Fibroblast of skin of abdomen (primary cell): ENCODE measurements around the gene KIAA1549.
"Not testable (repeated sequence)": the region's sequence is repeated elsewhere in the genome, so short reads cannot be mapped to it uniquely, and the experiment has no call there.

Source experiments
- DNase-seq: peaks from one replicate; pipeline ENCODE4 v3.0.0-alpha.2; 2013

Gene KIAA1549

DNA sequence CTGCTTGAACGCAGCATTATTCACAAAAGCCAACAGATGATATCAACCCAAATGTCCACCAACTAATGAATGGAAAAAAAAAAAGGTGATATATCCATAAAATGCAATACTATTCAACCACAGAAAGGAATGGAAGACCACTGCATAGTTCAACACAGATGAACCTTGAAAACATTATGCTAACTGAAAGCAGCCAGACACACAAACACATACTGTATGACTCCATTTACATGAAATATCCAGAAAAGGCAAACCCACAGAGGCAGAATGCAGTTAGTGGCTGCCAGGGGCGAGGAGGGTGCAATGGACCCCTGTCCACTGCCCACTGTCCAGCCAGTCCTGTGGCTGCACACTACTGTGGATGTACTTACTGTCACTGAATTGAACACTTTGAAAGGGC, 36.6 kb downstream of the KIAA1549 start:
- DNase-seq = no peak

DNA sequence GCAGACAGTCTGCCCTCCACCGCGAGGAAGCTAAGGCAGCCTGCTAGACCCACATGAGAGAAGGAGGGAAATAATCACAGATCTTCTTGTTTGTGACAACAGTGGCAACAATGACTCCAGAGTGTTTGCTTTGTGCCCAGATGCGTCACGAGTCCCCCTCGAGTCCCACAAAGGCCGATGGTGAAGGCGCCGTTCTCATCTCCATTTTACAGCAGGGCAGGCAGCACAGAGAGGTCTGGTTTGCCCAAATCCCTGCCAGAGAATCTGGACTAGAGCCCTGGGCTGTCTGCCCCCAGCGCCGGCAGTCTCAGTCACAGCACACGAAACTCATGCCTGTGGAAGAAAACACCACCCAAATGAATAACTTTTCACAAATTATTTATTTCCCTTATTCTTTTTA, 38.1 kb downstream of the KIAA1549 start:
- DNase-seq = no peak

DNA sequence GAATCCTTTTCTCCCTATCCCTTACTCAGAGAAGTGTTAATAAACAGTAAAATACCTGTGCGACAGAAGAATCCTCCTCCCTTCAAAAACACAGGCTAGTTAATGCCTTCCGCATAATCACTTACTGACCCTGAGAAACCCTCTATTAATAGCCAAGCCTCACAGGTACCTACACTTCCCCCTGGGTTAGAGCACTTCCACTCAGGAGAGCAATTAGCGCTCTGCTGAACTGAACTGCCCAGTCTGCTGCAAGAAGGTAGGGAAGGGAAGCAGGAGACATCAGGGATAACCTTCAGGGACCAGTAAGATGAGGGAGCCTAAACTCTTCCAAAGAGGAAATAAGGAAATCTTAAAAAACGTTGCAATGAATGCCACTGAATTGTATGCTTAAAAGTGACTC, 39.6 kb downstream of the KIAA1549 start:
- no peak for DNase-seq

DNA sequence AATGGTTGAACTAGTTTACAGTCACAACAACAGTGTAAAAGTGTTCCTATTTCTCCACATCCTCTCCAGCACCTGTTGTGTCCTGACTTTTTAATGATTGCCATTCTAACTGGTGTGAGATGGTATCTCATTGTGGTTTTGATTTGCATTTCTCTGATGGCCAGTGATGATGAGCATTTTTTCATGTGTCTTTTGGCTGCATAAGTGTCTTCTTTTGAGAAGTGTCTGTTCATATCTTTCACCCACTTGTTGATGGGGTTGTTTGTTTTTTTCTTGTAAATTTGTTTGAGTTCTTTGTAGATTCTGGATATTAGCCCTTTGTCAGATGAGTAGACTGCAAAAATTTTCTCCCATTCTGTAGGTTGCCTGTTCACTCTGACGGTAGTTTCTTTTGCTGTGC, 40.6 kb downstream of the KIAA1549 start:
- DNase-seq = not testable (repeated sequence)

DNA sequence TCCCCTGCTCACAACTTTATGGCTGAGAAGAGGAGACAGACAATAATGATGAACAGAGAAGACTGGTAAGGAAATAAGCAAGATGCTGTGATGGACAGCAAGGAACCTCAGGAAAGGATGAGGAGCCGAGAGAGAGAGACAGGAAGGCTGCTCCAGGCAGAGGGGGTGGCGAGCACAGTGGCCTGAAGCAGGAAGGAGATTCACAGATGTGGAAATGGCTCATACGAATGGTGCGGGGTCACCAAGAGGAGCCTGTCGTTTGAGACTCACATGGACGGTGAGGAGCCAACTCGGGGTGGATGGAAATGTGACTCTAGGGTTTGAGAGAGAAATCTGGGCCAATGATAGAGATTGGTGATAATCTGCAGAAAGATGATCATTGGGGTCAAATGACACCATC, 43.7 kb downstream of the KIAA1549 start:
- DNase-seq = no peak

DNA sequence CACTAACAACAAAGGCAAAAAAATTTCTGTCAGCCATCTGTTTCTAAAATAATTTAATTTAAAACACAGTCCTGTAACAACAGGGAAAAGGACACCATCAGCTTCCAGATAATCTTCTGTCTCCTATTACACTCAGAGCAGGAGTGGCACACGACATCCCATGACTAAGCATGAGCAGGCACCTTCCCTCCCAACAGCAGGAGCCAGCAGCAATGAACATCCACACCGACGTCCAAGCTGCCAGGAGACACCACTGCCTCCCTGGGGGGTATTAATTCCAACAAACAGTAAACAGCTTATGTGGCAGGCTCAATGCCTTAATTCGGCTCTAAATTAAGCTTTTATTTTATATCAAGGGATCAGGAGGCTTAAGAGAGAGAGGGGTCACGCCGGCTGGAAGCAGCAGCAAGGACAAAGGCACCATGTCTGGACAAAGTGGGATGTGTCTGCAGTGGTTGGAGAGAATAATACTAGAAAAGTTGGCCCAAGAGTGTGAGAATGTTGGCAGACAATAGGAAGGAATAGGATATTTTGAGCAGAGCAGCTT, 45.7 kb downstream of the KIAA1549 start:
- DNase-seq = peak; percentile 82

DNA sequence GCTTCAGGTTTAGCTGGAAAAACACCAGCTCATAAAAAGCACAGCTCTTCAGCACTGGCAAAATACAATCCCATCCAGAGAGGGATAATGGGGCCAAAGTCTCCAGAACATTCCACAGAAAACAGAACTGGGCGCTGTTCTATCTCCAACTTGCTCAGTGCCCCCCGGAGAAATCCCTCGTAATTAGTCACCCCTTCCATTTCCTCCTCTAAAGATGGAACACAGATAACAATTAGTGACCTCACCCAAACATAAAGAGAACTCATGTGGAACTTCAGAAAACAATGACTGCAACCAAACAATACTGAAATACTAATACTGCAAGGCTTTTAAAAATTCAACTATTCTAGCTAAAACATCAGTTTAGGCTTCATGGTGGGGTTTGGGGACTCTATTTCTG, 46.3 kb downstream of the KIAA1549 start:
- DNase-seq = peak; percentile 42

DNA sequence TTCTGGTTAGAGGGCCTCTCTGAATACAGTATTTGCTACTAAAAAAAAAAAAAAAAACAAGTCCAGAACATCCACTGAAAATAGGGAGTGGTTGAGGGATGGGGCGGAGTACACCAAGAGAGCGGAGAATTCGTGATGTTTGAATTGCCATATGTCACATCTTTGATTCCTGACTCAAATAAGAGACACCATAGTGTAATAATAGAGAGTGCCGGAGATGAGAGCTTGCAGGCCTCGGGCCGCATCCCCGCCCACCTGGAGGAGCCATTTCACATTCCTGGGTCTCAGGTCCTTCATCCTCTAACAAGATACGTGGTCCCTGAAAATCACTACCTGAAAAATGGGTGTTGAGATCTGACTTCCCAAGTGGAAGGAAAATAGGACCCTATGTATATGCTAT, 46.8 kb downstream of the KIAA1549 start:
- DNase-seq = no peak

DNA sequence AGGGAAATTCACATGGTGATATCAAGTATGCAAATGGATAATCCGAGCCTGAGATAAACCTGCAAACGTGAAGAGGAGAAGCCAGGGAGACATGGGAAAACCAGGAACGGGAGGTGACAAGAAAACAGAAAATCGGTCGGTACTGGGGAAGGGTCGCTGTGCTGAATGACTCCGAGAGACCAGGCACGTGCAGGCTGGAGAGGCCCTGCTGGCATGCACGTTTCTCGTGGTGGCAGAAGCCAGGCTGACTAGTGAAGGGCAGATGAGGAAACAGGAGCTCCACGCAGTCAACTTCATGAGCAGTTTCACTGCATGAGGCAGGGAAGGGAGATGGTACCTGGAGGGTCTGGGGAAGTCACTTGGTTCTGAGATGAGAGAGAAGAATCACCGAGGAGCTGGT, 48.3 kb downstream of the KIAA1549 start:
- DNase-seq = no peak

DNA sequence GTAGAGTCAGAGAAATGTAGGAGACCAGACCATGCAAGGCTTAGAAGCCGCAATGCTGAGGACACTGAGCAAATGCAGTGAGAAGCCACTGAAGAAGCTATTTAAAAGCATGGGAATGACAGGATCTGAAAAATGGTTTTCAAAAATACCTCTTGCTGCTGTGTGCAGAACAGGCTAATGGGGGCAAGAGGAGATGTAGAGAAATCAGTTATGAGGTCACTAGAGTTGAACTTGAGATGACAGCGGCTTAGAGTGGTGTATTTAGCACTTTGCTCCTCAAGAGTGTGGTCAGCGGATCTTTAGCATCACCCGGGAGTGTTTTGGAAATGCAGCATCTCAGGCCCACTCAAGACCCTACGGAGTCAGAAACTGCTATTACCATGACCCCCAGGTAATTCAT, 48.8 kb downstream of the KIAA1549 start:
- DNase-seq = no peak

DNA sequence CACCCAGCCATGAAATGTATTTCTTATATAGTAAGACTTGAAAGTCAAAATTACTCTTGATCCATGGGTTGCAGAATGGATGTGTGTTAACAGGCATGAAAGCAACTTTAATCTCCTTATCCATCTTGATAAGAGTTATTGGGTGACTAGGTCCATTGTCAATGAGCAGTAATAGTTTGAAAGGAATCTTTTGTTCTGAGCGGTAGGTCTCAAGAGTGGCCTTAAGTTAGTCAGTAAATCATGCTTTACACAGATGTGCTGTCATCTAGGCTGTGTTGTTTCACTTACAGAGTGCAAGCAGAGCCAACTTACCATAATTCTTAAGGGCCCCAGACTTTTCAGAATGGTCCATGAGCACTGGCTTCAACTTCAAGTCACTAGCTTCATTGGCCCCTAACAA, 51.2 kb downstream of the KIAA1549 start:
- DNase-seq = no peak

DNA sequence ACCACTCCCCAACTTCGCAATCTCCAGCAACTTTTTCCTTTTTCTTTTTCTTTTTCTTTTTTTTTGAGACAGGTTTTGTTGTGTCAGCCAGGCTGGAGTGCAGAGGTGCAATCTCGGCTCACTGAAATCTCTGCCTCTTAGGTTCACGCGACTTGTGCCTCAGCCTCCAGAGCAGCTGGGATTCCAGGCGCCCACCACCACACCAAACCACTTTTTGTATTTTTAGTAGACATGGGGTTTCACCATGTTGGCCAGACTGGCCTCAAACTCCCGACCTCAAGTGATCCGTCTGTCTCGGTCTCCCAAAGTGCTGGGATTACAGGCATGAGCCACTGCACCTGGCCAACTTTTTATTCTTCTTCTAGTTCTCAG, 55.0 kb downstream of the KIAA1549 start:
- no peak for DNase-seq

DNA sequence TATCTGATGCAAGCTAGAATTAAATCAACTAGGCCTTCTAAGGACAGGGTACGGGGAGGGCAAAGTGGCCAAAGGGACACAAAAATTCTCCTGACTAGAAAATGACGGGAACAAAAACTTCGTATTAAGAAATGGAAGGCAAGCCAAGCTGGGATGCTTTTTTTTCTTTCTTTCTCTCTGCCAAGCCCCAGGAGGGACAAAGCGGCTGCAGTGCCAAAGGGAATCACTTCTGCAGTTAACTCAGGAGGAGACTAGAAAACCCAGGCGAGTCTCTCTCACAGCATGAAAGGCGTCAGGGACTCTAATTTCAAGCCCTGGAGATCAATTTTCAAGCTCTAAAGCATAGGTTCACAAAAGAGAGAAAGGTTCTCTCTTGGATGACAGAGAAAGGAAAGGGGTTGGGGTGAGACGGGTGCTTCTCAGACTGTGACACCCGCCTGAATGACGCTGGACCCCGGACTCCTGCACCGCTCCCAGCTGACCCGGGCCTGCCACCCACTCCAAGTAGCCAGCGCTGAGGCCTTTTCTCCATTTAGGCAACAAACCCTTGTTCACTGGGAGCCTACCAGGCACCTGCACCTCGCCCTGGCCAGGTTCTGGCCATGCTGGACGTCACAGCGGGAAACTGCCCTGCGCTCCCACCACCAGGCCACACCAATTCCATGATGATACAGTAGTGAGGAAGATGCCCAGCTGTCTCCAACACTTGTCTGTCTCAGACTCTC, 56.5 kb downstream of the KIAA1549 start:
- no peak for DNase-seq

DNA sequence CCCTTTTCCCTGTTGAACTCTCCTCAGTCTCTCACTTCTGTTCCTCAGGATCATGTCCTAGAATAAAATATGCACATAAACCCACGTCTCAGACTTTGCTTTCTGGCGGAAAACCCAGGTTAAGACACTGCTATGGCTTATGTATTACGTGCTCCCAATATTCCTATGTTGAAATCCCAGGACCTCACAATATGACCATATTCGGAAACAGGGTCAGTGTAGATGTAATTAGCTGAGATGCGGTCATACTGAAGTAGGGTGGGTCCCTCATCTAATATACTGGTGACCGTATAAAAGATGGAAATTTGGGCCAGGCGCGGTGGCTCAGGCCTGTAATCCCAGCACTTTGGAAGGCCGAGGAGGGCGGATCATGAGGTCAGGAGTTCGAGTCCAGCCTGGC, 59.9 kb downstream of the KIAA1549 start:
- no peak for DNase-seq

DNA sequence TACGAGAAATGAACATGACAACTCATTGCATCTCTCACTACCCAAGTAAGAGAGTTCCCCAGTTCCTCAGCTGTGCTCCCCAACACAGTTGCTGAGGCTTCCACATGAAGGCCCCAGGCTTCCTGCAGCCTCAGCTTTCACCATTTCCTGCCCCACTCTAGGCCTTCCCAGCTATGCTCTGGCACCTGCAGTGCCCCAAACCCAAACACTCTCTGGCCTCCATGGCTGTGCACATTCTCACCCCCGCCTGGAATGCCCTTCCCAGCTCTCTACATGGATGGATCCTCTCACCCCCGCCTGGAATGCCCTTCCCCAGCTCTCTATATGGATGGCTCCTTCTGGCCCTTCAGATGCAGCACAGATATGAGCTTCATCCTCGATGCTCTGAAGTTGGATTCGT, 61.3 kb downstream of the KIAA1549 start:
- DNase-seq = no peak

DNA sequence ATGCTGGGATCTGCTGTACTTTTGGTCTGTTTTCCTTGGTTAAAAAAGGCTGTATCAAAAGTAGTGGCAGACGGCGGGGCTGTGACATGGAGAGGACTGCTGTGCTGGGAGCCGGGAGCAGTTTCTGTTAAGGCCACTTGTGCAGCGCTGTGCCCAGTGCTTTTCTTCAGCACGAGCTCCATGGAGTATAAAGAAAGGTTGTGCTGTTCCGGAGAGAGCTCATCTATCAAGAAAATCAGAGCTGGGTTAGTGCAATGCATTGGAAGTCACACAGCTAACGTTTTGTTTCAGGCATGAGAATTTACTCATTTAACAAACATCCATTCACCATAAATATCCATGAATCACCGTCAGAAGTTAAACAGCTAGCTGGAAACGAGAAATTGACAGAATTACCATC, 62.0 kb downstream of the KIAA1549 start:
- DNase-seq = peak; percentile 28

DNA sequence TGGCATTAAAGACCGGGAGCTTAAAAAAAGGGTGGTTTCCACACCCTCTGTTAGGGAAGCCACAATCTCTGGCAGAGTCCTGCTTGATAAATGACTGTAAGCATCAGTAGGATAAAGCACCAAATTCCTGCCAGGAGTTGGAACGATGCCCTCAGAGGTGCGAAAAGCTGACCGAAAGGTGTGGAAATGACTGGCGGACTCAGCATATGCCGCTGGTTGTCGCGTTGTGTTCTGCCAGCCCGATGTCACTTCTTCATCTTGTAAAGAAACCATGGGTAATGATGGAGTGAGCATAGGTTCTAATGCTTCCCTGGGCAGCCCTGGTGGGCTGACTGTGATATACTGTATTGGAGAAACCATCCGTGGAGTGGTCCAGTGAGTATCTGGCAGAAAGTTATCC, 62.4 kb downstream of the KIAA1549 start:
- no peak for DNase-seq

DNA sequence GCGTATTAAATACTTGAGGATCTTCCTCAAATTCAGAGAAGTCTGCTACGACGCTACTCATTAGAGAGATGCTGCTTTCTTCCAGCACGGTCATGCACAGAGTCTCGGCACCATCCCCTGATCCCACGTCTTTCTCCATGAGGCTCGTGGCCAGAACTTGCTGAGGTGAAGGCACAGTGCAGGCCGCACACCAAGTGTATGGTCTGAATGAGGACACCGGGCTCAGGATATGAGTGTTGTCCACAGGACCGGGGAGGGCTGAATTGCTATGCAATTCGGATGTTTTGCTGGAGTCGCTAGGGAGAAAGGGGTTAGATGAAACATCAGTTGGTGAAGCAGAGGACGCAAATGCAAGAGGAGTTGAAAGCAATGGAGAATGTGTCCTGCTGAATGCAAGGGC, 63.0 kb downstream of the KIAA1549 start:
- no peak for DNase-seq

DNA sequence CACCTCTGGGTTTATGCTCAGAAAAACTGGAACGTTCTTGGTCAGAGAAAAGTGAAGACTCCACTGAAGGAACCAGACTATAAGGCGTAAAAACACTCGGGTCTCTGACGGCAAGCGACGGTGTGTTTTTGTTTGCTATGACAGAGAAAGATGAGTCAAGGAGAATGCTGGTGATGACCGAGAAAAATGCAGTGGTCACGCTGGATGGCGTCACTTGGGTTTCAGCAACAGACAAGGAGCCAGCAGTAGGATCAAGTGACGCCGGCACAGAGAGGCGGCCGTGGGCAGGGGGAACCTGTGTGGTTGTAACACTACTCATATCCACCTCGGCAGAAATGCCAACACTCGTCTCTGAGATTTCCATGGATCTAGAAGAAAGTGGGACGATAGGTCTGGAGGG, 63.4 kb downstream of the KIAA1549 start:
- DNase-seq = no peak

DNA sequence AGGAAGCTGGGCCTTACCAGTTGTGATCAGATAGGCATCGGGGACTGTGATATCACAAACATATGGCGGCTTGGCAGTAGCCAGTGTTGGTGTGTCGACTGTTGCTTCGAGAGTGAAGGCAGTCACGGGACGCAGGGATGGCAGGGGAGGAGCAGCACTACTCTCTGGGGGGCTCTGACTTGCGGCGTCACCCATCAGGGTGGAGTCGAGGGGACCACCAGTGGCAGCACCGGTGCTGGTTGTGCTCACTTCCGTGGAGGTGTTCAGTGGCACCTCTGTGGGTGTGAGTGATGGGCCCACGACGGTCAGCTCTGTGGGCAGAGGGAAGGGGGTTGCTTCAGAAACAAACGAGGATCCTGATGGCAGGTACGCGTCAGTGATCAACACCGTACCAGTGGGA, 64.5 kb downstream of the KIAA1549 start:
- DNase-seq = no peak

DNA sequence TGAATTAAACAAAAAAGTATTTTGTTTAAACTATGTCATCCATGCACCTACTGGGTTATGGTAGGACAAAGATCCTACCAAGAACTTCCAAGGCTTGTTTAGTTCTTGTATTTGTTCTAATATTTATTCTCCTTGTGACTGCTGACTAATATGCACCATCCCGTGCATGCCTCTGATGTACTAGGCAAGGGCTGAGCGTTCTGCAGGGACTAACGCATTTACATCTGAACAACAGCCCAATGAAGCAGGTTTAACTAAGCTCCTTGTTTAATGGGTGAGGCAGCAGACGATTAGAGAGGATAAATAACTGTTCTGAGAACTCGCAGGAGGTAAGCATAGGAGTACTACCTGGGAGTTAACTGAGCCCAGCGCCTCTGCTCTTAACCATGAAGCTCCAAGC, 64.9 kb downstream of the KIAA1549 start:
- no peak for DNase-seq

DNA sequence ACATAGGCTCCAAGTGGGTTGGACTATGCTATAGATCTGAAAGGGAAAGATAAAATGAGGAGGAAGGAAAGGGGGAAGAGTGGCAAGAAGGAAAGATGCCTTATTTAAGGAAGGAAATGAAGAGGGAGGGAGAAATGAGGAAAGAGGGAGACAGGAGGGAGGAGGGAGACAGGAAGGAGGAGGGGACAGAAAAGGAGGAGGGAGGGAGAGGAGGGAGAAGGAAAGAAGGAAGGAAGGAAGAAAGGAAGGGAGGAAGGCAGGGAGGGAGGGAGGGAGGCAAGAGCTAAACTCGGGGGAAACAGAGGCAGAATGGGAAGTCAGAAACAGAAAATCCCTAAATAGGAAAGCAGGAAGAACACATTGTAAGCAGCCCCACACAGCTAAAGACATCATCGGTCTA, 67.4 kb downstream of the KIAA1549 start:
- DNase-seq = no peak

DNA sequence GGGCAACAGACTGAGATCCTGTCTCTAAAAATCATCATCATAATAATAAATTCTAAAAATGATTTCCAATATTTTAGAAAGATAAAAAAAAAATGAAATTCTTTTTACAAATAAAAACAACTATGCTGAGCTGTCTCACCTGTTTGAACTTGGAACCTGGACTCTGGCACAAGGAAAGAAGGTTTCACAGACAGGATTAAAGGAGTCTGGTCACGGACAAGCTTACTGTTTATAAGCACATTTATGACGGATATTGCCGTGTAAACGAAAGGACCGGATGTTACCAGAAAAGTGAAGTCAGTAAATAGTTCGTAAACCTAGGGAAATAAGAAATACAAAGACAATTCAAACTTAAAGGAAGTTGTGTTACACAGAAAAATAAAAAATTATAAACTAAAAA, 70.2 kb downstream of the KIAA1549 start:
- no peak for DNase-seq

DNA sequence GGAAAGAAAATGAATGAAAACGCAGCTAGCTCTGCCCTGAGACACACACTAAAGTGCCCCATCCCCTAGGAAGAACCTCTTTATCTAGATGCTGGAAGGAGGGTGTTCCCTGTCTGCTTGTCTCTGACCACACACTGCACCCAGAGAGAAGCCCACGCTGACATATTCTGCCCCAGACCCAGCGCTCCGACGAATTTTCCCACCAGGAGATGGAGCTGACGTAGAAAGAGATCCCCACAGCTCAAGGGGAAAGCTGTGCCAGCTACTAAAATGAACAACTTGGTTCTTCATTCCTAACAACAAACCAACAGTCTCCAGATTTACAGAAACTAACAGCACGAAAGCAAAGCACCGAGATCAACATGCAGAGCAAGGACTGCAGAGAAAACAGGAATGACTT, 73.3 kb downstream of the KIAA1549 start:
- DNase-seq = no peak

DNA sequence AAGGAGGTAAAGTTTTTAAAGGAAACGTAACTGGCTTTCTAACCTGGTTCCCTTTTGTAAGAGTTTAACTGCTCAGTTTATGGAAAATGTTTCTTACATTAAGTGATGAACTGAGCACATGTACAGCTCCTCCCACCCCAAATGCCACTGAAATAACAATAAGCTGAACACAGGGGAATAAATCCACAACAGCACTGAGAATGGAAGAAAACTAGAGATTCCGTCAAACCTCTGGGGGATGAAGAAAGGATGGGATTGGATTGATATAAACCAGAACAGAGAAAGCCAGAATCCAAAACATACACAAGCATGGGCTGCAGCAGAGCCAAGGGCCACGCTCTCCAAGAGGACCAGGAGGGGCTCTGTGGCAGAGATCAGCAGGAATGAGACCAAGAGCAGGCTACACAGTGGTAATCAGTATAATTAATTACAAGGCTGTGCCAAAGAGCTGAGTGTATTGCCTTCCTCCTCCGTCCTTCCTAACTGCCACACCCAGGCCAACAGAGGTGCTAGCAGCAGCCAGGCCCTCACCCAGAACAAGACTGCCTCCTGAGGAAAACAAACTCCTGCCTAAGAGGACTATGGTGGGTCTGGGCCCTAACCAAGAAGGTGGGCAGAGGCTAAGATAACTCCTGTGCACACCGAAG, 73.9 kb downstream of the KIAA1549 start:
- DNase-seq = no peak
